A549 (cell line): ENCODE measurements around the gene SMIM45.

Source experiments
- CEBPB ChIP-seq, 2 experiments: fragments of >200 bp in 1 of 2; sonication (Bioruptor Twin) in 1 of 2; formaldehyde crosslinking in 1 of 2; IDR thresholded peaks; 2 replicates each; pipeline ENCODE4 v1.6.1; 2012 to 2016
- EHMT2 ChIP-seq: fragments of 200-600 bp; sonication (generic); IDR thresholded peaks from 2 replicates; pipeline ENCODE4 v1.6.1; 2016; ENCODE audit warnings: antibody characterized with exemption, low read depth, mild to moderate bottlenecking, moderate library complexity
- EP300 ChIP-seq, 2 experiments: fragments of >200 bp; sonication (Bioruptor Twin); formaldehyde crosslinking; IDR thresholded peaks; 2 replicates in 1 of 2; 3 replicates in 1 of 2; pipeline ENCODE4 v1.6.1; 2016 to 2017
- FOXS1 ChIP-seq: fragments of 250-450 bp; sonication (Bioruptor Pico); IDR thresholded peaks from 2 replicates; pipeline ENCODE4 v1.5.0; 2020; ENCODE audit warnings: mild to moderate bottlenecking, moderate library complexity
- MYC ChIP-seq: IDR thresholded peaks from 2 replicates; pipeline ENCODE4 v1.6.1; 2012; ENCODE audit warnings: mild to moderate bottlenecking, inconsistent platforms, low read length, improper control_type of control experiment, borderline replicate concordance
- NR3C1 ChIP-seq: fragments of >200 bp; sonication (Bioruptor Twin); formaldehyde crosslinking; IDR thresholded peaks from 3 replicates; pipeline ENCODE4 v1.6.1; 2017
- POLR2A ChIP-seq: IDR thresholded peaks from 2 replicates; pipeline ENCODE4 v1.6.1; 2012; ENCODE audit warnings: mild to moderate bottlenecking, low read length
- RCOR1 ChIP-seq: fragments of 150-350 bp; IDR thresholded peaks from 2 replicates; pipeline ENCODE4 v1.6.1; 2014; ENCODE audit warnings: antibody characterized with exemption, low read length, low read depth
- SMC3 ChIP-seq: fragments of >200 bp; sonication (Bioruptor Twin); formaldehyde crosslinking; IDR thresholded peaks from 3 replicates; pipeline ENCODE4 v1.6.1; 2018; ENCODE audit warnings: inconsistent platforms
- SREBF2 ChIP-seq: fragments of 450-650 bp; IDR thresholded peaks from 2 replicates; pipeline ENCODE4 v1.6.1; 2014; ENCODE audit warnings: mild to moderate bottlenecking, moderate library complexity
- TF ChIP-seq, protein P1 (sequence below): fragments of >200 bp; sonication (Bioruptor Twin); formaldehyde crosslinking; IDR thresholded peaks from 3 replicates; pipeline ENCODE4 v1.5.1; 2016
- TF ChIP-seq, protein P2 (sequence below): IDR thresholded peaks from 2 replicates; pipeline ENCODE4 v1.6.1; 2012
- TF ChIP-seq, protein P3 (sequence below): IDR thresholded peaks from 2 replicates; pipeline ENCODE4 v1.6.1; 2012
- TF ChIP-seq, protein P4 (sequence below): fragments of 150-350 bp; IDR thresholded peaks from 2 replicates; pipeline ENCODE4 v1.6.1; 2014; ENCODE audit warnings: low read depth, mild to moderate bottlenecking, low read length

DNA sequence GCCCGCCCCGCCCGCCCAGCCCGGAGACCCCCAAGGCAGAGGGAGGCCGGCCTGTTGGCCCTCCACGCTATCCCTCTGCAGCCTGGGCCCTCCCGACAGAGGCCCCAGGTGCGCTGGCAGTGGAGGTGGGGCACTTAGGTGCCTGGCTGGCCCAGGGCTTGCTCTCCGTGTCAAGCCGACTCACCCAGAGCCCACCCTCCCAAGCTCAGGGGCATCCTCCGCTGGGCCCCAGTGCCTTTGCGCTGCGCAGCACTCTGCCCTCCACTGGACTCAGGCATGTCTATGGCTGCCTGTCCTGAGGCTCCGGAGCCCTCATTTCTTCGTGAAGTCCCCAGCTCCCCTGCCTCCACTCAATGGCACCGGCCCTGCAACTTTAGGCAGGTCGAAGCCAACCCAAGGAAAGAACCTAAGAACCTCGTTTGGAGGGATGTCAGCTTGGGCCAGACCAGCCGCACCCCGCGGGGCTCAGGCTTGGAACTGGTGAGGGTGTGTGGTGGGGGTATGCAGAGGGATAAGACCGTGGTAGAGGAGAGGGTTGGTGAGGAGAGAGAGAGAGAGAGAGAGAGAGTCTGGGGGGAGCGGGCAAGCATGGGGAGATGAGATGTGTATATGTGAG is 6.1 kb downstream of the SMIM45 start:
- TF ChIP-seq MYC, result no peak
- TF ChIP-seq, protein P1, sequence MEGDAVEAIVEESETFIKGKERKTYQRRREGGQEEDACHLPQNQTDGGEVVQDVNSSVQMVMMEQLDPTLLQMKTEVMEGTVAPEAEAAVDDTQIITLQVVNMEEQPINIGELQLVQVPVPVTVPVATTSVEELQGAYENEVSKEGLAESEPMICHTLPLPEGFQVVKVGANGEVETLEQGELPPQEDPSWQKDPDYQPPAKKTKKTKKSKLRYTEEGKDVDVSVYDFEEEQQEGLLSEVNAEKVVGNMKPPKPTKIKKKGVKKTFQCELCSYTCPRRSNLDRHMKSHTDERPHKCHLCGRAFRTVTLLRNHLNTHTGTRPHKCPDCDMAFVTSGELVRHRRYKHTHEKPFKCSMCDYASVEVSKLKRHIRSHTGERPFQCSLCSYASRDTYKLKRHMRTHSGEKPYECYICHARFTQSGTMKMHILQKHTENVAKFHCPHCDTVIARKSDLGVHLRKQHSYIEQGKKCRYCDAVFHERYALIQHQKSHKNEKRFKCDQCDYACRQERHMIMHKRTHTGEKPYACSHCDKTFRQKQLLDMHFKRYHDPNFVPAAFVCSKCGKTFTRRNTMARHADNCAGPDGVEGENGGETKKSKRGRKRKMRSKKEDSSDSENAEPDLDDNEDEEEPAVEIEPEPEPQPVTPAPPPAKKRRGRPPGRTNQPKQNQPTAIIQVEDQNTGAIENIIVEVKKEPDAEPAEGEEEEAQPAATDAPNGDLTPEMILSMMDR, result no peak; the same call in 1 of the 3 replicates
- no peak for TF ChIP-seq EP300 (IDR thresholded peaks at IDR 0.05)
- TF ChIP-seq, protein P2, sequence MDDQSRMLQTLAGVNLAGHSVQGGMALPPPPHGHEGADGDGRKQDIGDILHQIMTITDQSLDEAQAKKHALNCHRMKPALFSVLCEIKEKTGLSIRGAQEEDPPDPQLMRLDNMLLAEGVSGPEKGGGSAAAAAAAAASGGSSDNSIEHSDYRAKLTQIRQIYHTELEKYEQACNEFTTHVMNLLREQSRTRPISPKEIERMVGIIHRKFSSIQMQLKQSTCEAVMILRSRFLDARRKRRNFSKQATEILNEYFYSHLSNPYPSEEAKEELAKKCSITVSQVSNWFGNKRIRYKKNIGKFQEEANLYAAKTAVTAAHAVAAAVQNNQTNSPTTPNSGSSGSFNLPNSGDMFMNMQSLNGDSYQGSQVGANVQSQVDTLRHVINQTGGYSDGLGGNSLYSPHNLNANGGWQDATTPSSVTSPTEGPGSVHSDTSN, result no peak
- no peak for TF ChIP-seq EHMT2
- no peak for TF ChIP-seq POLR2A
- no peak for TF ChIP-seq RCOR1
- no peak for TF ChIP-seq NR3C1
- no peak for TF ChIP-seq SMC3
- TF ChIP-seq, protein P3, sequence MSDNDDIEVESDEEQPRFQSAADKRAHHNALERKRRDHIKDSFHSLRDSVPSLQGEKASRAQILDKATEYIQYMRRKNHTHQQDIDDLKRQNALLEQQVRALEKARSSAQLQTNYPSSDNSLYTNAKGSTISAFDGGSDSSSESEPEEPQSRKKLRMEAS, result no peak
- no peak for TF ChIP-seq FOXS1 (CRISPR knock-in tag)
- TF ChIP-seq, protein P4, sequence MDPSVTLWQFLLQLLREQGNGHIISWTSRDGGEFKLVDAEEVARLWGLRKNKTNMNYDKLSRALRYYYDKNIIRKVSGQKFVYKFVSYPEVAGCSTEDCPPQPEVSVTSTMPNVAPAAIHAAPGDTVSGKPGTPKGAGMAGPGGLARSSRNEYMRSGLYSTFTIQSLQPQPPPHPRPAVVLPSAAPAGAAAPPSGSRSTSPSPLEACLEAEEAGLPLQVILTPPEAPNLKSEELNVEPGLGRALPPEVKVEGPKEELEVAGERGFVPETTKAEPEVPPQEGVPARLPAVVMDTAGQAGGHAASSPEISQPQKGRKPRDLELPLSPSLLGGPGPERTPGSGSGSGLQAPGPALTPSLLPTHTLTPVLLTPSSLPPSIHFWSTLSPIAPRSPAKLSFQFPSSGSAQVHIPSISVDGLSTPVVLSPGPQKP, result no peak
- no peak for TF ChIP-seq SREBF2
- TF ChIP-seq CEBPB (IDR thresholded peaks at IDR 0.05), result no peak
